ENCODE data around the gene SCNN1A. TPM values are rescaled to one million over a fixed set of nuclear protein-coding genes. Genes with fewer than 3 reads are reported as not detected.
A peak's percentile ranks its signal among the peaks of the same experiment; 100 is the strongest.

SCNN1A gene
- total RNA-seq, 1 donor = 0.36 TPM

DNA sequence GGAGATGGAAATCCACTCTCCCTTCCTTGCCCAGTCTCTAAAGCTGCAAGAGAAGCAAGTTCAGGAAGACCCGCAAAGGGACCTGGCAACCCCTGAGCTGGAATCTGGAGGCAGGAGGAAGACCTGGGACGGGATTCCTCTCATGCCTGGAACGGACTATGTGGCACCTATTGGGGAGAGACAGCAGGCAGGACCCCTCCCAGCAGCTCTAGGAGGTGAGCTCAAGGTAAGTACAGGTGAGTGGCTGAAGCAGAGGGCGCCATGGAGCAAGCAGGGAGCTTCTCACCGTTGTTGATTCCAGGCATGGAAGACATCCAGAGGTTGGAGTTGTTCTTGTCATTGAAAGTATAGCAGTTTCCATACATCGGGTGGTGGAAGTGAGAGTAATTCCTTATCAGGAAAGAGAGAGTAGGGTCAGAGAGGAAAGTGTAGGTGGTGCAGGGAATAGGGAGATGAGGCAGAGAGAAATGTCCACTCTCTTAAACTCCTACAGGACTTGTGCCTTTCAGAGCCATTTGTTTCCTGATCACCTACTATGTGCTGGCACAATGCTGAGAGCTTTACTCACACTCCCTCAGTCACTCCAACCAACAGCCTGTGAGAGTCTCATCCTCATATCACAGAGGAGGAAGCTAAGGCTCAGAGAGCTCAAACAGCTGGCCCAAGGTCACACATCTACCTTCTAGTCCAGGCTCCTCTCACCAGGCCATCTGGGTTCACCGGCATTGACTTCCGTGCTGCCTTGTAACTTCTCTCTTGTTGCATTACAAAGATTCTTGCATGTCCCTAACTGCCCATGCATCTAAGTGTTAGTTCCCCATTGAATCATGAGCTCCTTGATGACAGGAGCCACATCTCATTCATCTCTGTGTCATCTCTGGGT, 19.6 kb downstream of the SCNN1A start:
- Histone ChIP-seq H3K79me2 (ENCODE audit: insufficient read depth, low read length) (no peaks in the 10 kb centered on the region), H3K4me2 (ENCODE audit: insufficient read depth, low read length) (no peak overlapping the region), H2AFZ (ENCODE audit: low read length) (no peak overlapping the region), H3K27me3 (ENCODE audit: insufficient read depth, low read length) (peaks cover 2% of the 10 kb centered on the region), H3K4me3 (ENCODE audit: insufficient read depth, low read length) (no peak overlapping the region), H3K4me1 (ENCODE audit: insufficient read depth, low read length) (no peaks in the 10 kb centered on the region), H3K9me3 (ENCODE audit: low read depth, low read length) (no peaks in the 10 kb centered on the region), H3K27ac (ENCODE audit: low read depth, low read length) (no peak overlapping the region), H4K20me1 (ENCODE audit: insufficient read depth, low read length) (no peaks in the 10 kb centered on the region), H3K36me3 (ENCODE audit: insufficient read depth, low read length) (no peaks in the 10 kb centered on the region)
- DNase-seq (ENCODE audit: insufficient read length, low spot score, missing footprints) = no peak
- TF ChIP-seq, protein P1, sequence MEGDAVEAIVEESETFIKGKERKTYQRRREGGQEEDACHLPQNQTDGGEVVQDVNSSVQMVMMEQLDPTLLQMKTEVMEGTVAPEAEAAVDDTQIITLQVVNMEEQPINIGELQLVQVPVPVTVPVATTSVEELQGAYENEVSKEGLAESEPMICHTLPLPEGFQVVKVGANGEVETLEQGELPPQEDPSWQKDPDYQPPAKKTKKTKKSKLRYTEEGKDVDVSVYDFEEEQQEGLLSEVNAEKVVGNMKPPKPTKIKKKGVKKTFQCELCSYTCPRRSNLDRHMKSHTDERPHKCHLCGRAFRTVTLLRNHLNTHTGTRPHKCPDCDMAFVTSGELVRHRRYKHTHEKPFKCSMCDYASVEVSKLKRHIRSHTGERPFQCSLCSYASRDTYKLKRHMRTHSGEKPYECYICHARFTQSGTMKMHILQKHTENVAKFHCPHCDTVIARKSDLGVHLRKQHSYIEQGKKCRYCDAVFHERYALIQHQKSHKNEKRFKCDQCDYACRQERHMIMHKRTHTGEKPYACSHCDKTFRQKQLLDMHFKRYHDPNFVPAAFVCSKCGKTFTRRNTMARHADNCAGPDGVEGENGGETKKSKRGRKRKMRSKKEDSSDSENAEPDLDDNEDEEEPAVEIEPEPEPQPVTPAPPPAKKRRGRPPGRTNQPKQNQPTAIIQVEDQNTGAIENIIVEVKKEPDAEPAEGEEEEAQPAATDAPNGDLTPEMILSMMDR (IDR thresholded peaks at IDR 0.05; ENCODE audit: extremely low read depth, low read depth, low read length) = no peak

DNA sequence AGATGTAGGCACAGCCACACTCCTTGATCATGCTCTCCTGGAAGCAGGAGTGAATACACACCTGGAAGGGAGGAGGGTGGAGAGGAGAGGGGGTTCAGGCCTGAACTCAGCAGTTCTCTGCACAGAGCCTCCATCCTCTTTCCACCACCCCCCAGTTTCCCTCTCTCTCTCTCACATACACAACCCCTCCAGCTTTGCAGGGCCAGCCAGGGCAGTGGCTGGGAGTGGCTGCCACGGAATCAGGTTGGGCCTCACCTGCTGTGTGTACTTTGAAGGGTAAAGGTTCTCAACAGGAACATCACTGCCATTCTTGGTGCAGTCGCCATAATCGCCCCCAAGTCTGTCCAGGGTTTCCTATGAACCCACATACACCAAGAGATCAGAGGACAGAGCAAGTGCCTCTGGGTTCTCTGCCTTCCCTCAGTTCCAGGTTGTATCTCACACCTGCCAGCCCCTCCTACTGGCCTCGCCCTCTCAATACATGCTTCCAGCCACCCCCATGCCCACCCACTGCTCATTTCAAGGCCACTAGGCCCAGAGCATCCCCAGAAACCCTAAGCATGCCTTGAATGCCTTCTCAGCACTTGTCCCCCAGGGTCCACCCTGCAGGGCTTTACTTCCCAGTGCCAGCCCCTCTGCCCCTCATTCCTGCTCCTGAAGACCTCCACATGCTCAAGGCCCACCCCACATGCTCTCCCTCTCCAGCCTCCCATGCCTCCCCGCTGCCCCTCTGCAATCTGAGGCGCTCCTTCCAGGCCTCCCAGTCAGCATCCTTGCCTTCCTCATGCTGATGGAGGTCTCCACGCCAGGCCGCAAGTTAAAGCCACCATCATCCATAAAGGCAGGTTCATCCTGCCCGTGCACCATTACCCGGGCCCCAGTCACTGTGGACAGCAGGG, 20.6 kb downstream of the SCNN1A start:
- Histone ChIP-seq H3K9me3 (ENCODE audit: low read depth, low read length) (no peaks in the 10 kb centered on the region), H3K4me3 (ENCODE audit: insufficient read depth, low read length) (no peak overlapping the region), H3K27ac (ENCODE audit: low read depth, low read length) (no peak overlapping the region), H3K79me2 (ENCODE audit: insufficient read depth, low read length) (no peaks in the 10 kb centered on the region), H3K4me2 (ENCODE audit: insufficient read depth, low read length) (no peak overlapping the region), H3K27me3 (ENCODE audit: insufficient read depth, low read length) (peaks cover 2% of the 10 kb centered on the region), H2AFZ (ENCODE audit: low read length) (no peak overlapping the region), H3K36me3 (ENCODE audit: insufficient read depth, low read length) (no peaks in the 10 kb centered on the region), H4K20me1 (ENCODE audit: insufficient read depth, low read length) (no peaks in the 10 kb centered on the region), H3K4me1 (ENCODE audit: insufficient read depth, low read length) (no peaks in the 10 kb centered on the region)
- DNase-seq (ENCODE audit: insufficient read length, low spot score, missing footprints) = peak; percentile 62
- TF ChIP-seq, protein P1 (IDR thresholded peaks at IDR 0.05; ENCODE audit: extremely low read depth, low read depth, low read length) = no peak

- H4K20me1 ChIP-seq (ENCODE audit: insufficient read depth, low read length) = no peaks in the 10 kb centered on the region
- H3K27ac ChIP-seq (ENCODE audit: low read depth, low read length) = no peak overlapping the region
- TF ChIP-seq, protein P1 (IDR thresholded peaks at IDR 0.05; ENCODE audit: extremely low read depth, low read depth, low read length) = no peak
- no peak overlapping the region for H3K4me3 ChIP-seq (ENCODE audit: insufficient read depth, low read length)
- H3K36me3 ChIP-seq (ENCODE audit: insufficient read depth, low read length) = no peaks in the 10 kb centered on the region
- peaks cover 2% of the 10 kb centered on the region for H3K27me3 ChIP-seq (ENCODE audit: insufficient read depth, low read length)
- peak overlapping the region; percentile 56 for H2AFZ ChIP-seq (ENCODE audit: low read length)
- peak; percentile 46 for DNase-seq (ENCODE audit: insufficient read length, low spot score, missing footprints)
- no peaks in the 10 kb centered on the region for H3K79me2 ChIP-seq (ENCODE audit: insufficient read depth, low read length)
- H3K9me3 ChIP-seq (ENCODE audit: low read depth, low read length) = no peaks in the 10 kb centered on the region
- no peak overlapping the region for H3K4me2 ChIP-seq (ENCODE audit: insufficient read depth, low read length)
- peaks cover 3% of the 10 kb centered on the region for H3K4me1 ChIP-seq (ENCODE audit: insufficient read depth, low read length)
These were observed 22.9 kb downstream of the SCNN1A start for GRCh38 chr12:6352193-6353173.

All from osteoblast (primary cell).